RWPE1 (cell line): Measurements from ENCODE around the gene RIOK1.

Experiments
- CTCF ChIA-PET: fragments of 350-600 bp; sonication (Branson Sonifier 250); formaldehyde crosslinking; extraction: SDS; loops from one replicate; lab custom pipeline; 2021; lab: Yijun Ruan, JAX
- POLR2A ChIA-PET: fragments of 400-600 bp; formaldehyde crosslinking; extraction: SDS; loops from one replicate; lab custom pipeline; 2020; ENCODE audit warnings: antibody characterized with exemption; ENCODE audit not compliant: low non-redundant PET; lab: Yijun Ruan, JAX
- DNase-seq: peaks from one replicate; pipeline ENCODE4 v3.0.0; 2012; ENCODE audit warnings: low spot score
- H3K27ac ChIP-seq: fragments of 450-650 bp; 2 replicates; pipeline ENCODE4 v1.5.1; 2017
- TF ChIP-seq, protein P1 (sequence below): fragments of 450-650 bp; conservative IDR thresholded peaks from 2 replicates; pipeline ENCODE4 v1.5.1; 2017; ENCODE audit warnings: low read depth, mild to moderate bottlenecking

The RIOK1 gene

DNA sequence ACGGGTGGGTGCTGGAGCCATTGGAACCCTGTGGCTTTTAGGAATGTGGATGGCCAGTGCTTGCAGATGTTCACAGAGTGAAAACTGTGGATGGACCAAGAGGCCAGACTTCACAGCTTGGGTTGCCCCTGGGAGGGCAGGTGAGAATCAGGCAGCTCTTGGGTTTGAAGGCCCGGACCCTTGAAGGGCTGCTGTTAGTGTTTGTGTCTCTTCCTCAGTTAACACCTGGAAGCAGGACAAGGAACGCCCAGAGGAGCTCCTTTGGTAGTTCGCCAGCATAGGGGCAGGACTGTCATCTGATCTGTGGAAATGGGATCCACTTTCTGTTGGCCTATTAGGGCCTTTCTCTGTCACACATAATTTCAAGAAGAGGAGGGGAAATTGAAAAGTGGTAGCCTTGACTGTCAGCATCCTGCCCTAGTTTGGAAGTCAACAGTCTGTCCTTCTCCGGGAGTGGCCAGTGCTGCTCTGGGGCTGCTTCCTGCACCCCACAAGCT lies 43.6 kb downstream of the RIOK1 start:
- H3K27ac ChIP-seq: peak overlapping the region; percentile 65
- ChIA-PET POLR2A (interaction anchor here (1.0 kb wide), 1 partner anchor 108 kb away, joined by 3 read pairs; the partner anchor contains the start of gene DSP), CTCF (interaction anchor here (0.6 kb wide), 1 partner anchor 254 kb away, joined by 3 read pairs; no protein-coding TSS in a partner anchor)
- TF ChIP-seq, protein P1, sequence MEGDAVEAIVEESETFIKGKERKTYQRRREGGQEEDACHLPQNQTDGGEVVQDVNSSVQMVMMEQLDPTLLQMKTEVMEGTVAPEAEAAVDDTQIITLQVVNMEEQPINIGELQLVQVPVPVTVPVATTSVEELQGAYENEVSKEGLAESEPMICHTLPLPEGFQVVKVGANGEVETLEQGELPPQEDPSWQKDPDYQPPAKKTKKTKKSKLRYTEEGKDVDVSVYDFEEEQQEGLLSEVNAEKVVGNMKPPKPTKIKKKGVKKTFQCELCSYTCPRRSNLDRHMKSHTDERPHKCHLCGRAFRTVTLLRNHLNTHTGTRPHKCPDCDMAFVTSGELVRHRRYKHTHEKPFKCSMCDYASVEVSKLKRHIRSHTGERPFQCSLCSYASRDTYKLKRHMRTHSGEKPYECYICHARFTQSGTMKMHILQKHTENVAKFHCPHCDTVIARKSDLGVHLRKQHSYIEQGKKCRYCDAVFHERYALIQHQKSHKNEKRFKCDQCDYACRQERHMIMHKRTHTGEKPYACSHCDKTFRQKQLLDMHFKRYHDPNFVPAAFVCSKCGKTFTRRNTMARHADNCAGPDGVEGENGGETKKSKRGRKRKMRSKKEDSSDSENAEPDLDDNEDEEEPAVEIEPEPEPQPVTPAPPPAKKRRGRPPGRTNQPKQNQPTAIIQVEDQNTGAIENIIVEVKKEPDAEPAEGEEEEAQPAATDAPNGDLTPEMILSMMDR: no peak
- DNase-seq: no peak

DNA sequence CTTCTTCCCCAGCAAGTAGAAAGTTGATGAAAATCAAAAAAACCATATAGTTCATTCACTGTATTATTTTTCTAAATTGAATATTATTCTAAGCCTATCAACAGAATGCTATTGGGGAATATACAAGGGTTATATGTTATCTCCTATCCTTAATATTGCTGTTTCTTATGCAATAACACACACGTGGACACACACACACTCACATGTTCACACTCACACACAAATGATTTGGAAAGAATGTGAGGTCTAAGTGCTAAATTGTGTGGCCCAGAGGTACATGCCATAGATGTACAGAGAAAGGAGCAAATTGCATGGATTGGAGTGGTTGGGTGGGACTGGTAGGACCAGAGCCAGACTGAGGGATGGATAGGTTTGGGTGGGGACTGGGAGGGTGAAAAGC lies 45.1 kb downstream of the RIOK1 start:
- H3K27ac ChIP-seq: no peak overlapping the region
- ChIA-PET CTCF (interaction anchor here (0.6 to 1.0 kb wide), 2 partner anchors 10 to 268 kb away, joined by 3 to 6 read pairs; no protein-coding TSS in a partner anchor), POLR2A (no interaction called here)
- TF ChIP-seq, protein P1: no peak
- DNase-seq: no peak

DNA sequence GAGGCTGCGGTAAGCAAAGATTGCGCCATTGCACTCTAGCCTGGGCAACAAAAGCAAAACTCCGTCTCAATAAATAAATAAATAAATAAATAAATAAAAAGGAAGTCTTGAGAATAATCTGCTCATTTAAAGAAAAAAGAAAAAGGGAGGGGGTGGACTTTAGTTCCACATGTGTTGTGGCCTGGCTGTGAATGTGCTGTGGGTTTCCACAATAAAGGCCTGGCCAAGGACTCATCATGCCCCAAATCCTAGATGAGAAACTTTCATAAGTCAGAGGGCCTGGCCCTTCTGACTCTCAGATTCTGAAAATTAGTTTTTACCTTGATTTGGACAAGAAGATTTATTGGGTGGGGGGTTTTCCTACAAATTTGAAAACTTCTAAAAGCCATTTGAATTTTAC lies 48.4 kb downstream of the RIOK1 start:
- TF ChIP-seq, protein P1: no peak
- no peak overlapping the region for H3K27ac ChIP-seq
- ChIA-PET CTCF (interaction anchor here (0.6 kb wide), 1 partner anchor 10 kb away, joined by 4 read pairs; no protein-coding TSS in a partner anchor), POLR2A (interaction anchor here (0.6 kb wide), 1 partner anchor 9 kb away, joined by 4 read pairs; no protein-coding TSS in a partner anchor)
- DNase-seq: no peak

DNA sequence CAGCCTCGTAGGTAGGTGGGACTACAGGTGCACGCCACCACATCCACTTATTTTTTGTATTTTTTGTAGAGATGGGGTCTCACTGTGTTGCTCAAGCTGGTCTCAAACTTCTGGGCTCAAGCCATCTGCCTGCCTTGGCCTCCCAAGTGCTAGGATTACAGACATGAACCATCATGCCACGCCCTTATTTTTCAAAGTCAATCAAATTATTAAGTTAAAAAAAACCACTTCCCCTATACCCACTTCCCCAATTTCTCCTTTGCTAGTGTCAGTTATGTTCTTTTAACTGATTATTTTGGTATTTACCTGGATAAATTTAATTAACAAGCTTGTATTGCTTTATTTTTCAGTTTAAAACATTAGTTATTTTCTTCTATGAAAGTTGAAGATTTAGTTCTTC lies 49.6 kb downstream of the RIOK1 start:
- POLR2A ChIA-PET: no interaction called here
- no peak for DNase-seq
- 0 out of 2 replicates have a peak overlapping the region, but pooled peaks have one; percentile 38 for H3K27ac ChIP-seq
- CTCF ChIA-PET: interaction anchor here (0.6 to 0.8 kb wide), 2 partner anchors 99 to 103 kb away, joined by 3 read pairs; no protein-coding TSS in a partner anchor
- TF ChIP-seq, protein P1: no peak

DNA sequence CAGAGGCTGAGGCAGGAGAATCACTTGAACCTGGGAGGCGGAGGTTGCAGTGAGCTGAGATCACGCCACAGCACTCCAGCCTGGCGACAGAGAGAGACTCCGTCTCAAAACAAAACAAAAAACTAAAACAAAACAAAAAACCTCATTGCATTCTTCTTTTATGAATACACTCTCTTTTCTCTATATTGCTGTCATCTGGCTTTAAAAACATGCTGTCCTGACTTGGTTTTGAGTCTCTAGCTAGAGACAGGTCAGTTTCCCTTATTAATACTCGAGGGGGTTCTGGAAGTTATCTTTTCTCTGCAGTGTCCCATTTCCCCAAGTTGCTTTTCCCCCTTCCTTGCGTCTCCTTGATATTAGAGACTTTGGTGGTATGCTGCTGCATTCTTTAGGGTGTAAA lies 50.9 kb downstream of the RIOK1 start:
- CTCF ChIA-PET: interaction anchor here (0.6 kb wide), 1 partner anchor 116 kb away, joined by 4 read pairs; no protein-coding TSS in a partner anchor

DNA sequence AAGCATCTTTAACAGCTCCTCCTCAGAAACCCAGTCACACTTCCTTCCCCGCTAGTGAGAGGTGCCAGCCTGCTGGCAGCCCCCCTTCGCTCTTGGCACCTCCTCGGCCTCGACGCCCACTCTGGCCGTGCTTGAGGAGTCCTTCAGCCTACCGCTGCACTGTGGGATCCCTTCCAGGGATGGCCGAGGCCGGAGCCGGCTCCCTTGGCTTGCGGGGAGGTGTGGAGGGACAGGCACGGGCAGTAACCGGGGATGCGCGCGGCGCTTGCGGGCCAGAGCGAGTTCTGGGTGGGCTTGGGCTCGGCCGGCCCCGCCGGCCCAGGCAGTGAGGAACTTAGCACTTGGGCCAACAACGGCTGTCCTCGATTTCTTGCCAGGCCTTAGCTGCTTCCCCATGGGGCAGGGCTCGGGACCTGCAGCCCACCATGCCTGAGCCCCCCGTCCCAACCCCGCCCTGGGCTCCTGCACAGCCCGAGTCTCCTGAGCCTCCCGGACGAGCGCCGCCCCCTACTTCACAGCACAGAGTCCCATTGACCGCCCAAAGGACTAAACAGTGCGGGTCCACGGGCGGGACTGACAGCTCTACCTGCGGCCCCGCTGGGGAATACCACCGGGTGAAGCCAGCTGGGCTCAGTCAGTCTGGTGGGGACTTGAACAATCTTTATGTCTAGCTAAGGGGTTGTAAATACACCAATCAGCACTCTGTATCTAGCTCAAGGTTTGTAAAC lies 51.6 kb downstream of the RIOK1 start:
- POLR2A ChIA-PET: no interaction called here

More for the DNA sequence above, 50.9 kb downstream of the RIOK1 start:
- POLR2A ChIA-PET: no interaction called here
- no peak for DNase-seq
- TF ChIP-seq, protein P1: no peak
- H3K27ac ChIP-seq: peak overlapping the region; percentile 38

More for the DNA sequence above, 51.6 kb downstream of the RIOK1 start:
- H3K27ac ChIP-seq: peak overlapping the region; percentile 38; the same call in 1 of the 2 replicates
- no peak for DNase-seq
- TF ChIP-seq, protein P1: no peak
- CTCF ChIA-PET: no interaction called here
